Measurements from ENCODE around the gene USH2A. TPM values are rescaled to one million over a fixed set of nuclear protein-coding genes. Genes with fewer than 3 reads are reported as not detected.

The USH2A gene
- total and polyA plus RNA-seq, 11 donors = 0.03 to 4.7 (median 1.7) TPM

DNA sequence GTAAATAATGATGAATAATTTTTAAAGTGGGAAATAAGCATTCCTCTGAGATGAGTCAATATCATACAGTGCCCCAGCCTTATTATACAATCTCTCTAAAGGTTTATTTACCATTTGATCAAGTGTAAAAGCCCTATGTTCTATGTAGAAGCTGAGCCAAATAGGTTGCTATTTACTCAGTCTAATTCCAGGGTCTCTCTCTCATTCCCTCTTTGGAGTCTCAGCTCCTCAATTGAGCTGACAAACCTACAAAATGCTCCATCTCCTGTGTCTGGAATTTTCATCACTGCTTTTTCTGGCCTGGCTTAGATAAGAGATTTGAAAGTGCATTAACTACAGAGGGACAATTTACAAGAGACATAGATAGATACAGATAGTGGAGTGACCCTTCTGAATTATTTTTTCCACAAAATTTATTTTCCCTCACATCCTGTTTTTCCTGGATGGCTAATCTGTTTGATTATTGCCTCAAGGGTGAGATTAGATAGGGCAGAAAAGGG, 24.8 kb upstream of the USH2A start:
- TF ChIP-seq, protein P1, sequence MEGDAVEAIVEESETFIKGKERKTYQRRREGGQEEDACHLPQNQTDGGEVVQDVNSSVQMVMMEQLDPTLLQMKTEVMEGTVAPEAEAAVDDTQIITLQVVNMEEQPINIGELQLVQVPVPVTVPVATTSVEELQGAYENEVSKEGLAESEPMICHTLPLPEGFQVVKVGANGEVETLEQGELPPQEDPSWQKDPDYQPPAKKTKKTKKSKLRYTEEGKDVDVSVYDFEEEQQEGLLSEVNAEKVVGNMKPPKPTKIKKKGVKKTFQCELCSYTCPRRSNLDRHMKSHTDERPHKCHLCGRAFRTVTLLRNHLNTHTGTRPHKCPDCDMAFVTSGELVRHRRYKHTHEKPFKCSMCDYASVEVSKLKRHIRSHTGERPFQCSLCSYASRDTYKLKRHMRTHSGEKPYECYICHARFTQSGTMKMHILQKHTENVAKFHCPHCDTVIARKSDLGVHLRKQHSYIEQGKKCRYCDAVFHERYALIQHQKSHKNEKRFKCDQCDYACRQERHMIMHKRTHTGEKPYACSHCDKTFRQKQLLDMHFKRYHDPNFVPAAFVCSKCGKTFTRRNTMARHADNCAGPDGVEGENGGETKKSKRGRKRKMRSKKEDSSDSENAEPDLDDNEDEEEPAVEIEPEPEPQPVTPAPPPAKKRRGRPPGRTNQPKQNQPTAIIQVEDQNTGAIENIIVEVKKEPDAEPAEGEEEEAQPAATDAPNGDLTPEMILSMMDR (IDR thresholded peaks at IDR 0.05) = no peak
- no peak for TF ChIP-seq POLR2A (IDR thresholded peaks at IDR 0.05)
- no peaks in the 10 kb centered on the region for H3K4me1 ChIP-seq
- no peak for DNase-seq
- no peaks in the 10 kb centered on the region for H3K27me3 ChIP-seq
- H3K36me3 ChIP-seq = no peaks in the 10 kb centered on the region
- H3K27ac ChIP-seq = no peak overlapping the region
- intact Hi-C loops (cut with DNase I) = no loop called here
- ATAC-seq = no peak
- H3K9me3 ChIP-seq = no peaks in the 10 kb centered on the region
- H3K4me3 ChIP-seq = no peak overlapping the region

DNA sequence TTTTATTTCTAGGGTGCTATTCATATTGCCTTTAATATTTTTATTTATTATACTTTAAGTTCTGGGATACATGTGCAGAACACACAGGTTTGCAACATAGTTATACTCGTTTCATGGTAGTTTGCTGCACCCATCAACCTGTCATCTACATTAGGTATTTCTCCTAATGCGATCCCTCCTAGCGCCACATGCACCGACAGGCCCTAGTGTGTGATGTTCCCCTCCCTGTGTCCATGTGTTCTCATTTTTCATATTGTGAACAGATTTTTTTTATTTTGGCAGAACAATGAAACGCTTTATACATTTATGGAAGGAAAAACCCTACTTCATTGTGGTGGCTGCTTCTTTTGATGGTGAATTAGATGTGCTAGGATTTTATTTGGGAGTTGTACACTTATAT, 14.4 kb upstream of the USH2A start:
- intact Hi-C loops (cut with DNase I) = no loop called here
- H3K9me3 ChIP-seq = no peaks in the 10 kb centered on the region
- no peaks in the 10 kb centered on the region for H3K36me3 ChIP-seq
- TF ChIP-seq, protein P1 (IDR thresholded peaks at IDR 0.05) = no peak
- TF ChIP-seq POLR2A (IDR thresholded peaks at IDR 0.05) = no peak
- H3K27ac ChIP-seq = no peak overlapping the region
- no peak for DNase-seq
- H3K4me3 ChIP-seq = no peak overlapping the region
- no peak for ATAC-seq
- no peaks in the 10 kb centered on the region for H3K27me3 ChIP-seq
- 86 to 89% (median 89%) methylated on average over 5 of the region's 5 CpGs for WGBS, 4 donors
- no peaks in the 10 kb centered on the region for H3K4me1 ChIP-seq

DNA sequence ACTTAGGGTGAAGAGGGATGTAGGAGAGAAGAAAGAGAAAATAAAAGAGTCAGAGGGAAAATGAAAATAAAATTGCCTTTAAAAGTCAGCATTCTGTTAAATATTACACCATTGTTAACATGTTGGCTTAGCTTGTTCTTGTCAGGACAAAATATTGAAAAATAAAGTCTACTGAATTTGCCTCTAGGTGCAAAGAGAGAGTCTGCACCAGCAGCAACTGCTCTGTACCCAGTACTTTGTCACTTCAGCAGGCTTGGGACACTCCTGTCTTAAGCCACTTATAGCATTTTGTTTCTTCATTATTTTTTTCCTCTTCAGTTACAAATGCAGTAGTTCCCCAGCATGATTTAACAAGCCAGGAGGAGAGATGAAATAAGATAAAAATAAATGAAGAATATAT, 11.0 kb upstream of the USH2A start:
- no peak for DNase-seq
- H3K4me1 ChIP-seq = no peaks in the 10 kb centered on the region
- intact Hi-C loops (cut with DNase I) = no loop called here
- no peak overlapping the region for H3K4me3 ChIP-seq
- no peak for TF ChIP-seq POLR2A (IDR thresholded peaks at IDR 0.05)
- TF ChIP-seq, protein P1 (IDR thresholded peaks at IDR 0.05) = no peak
- H3K9me3 ChIP-seq = no peaks in the 10 kb centered on the region
- no peaks in the 10 kb centered on the region for H3K27me3 ChIP-seq
- no peaks in the 10 kb centered on the region for H3K36me3 ChIP-seq
- no peak for ATAC-seq
- H3K27ac ChIP-seq = no peak overlapping the region

DNA sequence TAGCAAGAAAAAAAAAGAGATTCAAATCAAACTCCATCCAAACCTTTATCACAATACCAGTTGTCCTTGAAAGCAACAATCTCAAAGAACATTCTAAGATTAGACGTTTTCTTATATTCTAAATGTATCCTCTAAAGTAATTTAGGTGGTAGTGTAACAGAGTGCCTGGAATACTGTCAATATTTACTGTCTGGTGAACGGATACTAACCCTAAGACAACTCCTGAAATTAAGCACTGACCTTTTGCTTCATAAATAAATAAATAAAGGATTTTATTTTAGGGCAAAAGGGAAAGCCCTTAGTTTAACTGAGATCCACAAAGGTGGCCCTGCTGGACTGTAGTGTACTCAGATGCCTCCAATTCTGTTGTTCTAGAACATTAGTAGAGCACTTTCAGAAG, 9.9 kb upstream of the USH2A start:
- Histone ChIP-seq H3K27me3 (no peaks in the 10 kb centered on the region), H3K27ac (no peak overlapping the region), H3K4me1 (no peaks in the 10 kb centered on the region), H3K36me3 (no peaks in the 10 kb centered on the region), H3K9me3 (no peaks in the 10 kb centered on the region), H3K4me3 (no peak overlapping the region)
- WGBS, 4 donors = 68 to 81% (median 72%) methylated on average over 2 of the region's 2 CpGs
- ATAC-seq (no peak), DNase-seq (no peak)
- intact Hi-C loops (cut with DNase I) = no loop called here
- no peak for TF ChIP-seq POLR2A (IDR thresholded peaks at IDR 0.05)
- TF ChIP-seq, protein P1 (IDR thresholded peaks at IDR 0.05) = no peak
